OCI-LY1 (cell line): ENCODE measurements around the gene RPS18.
"Not testable (repeated sequence)": the region's sequence is repeated elsewhere in the genome, so short reads cannot be mapped to it uniquely, and the experiment has no call there.

Experiments used
- EZH2 ChIP-seq: fragments of 200-600 bp; sonication (generic), shearing (Covaris generic); IDR thresholded peaks from 2 replicates; pipeline ENCODE4 v1.8.0; 2017; ENCODE audit warnings: borderline replicate concordance, mixed run types, mild to moderate bottlenecking, antibody characterized with exemption, low read length, moderate library complexity, mixed read lengths
- TF ChIP-seq, protein P1 (sequence below): fragments of 200-600 bp; sonication (generic), shearing (Covaris generic); IDR thresholded peaks from 2 replicates; pipeline ENCODE4 v1.5.1; 2017; ENCODE audit warnings: mild to moderate bottlenecking, antibody characterized with exemption, low read length, moderate library complexity, mixed read lengths

GRCh38 chr6:33226503-33227120 lies 45.3 kb upstream of the RPS18 start:
- TF ChIP-seq, protein P1, sequence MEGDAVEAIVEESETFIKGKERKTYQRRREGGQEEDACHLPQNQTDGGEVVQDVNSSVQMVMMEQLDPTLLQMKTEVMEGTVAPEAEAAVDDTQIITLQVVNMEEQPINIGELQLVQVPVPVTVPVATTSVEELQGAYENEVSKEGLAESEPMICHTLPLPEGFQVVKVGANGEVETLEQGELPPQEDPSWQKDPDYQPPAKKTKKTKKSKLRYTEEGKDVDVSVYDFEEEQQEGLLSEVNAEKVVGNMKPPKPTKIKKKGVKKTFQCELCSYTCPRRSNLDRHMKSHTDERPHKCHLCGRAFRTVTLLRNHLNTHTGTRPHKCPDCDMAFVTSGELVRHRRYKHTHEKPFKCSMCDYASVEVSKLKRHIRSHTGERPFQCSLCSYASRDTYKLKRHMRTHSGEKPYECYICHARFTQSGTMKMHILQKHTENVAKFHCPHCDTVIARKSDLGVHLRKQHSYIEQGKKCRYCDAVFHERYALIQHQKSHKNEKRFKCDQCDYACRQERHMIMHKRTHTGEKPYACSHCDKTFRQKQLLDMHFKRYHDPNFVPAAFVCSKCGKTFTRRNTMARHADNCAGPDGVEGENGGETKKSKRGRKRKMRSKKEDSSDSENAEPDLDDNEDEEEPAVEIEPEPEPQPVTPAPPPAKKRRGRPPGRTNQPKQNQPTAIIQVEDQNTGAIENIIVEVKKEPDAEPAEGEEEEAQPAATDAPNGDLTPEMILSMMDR: not testable (repeated sequence)
- not testable (repeated sequence) for TF ChIP-seq EZH2
